Osteoblast (primary cell): Measurements from ENCODE around the gene AHNAK2. TPM values are rescaled to one million over a fixed set of nuclear protein-coding genes. Genes with fewer than 3 reads are reported as not detected.

ENCODE experiments used
- DNase-seq: peaks from one replicate; pipeline ENCODE4 v3.0.0; 2011; ENCODE audit warnings: low spot score, mixed read lengths; ENCODE audit not compliant: insufficient read length; ENCODE audit errors: missing footprints
- H2AFZ ChIP-seq: 2 replicates; pipeline ENCODE4 v1.6.0; 2011; ENCODE audit warnings: mild to moderate bottlenecking, low read length
- H3K27ac ChIP-seq: 2 replicates; pipeline ENCODE4 v1.5.1; 2011; ENCODE audit warnings: mild to moderate bottlenecking, low read depth, low read length, moderate library complexity
- H3K27me3 ChIP-seq: 2 replicates; pipeline ENCODE4 v1.6.0; 2012; ENCODE audit warnings: mild to moderate bottlenecking, control low read depth, inconsistent platforms, low read length, moderate library complexity; ENCODE audit not compliant: insufficient read depth
- H3K36me3 ChIP-seq: 2 replicates; pipeline ENCODE4 v1.5.1; 2011; ENCODE audit warnings: mild to moderate bottlenecking, low read length, control low read depth, moderate library complexity; ENCODE audit not compliant: insufficient read depth
- H3K4me1 ChIP-seq: 2 replicates; pipeline ENCODE4 v1.5.1; 2011; ENCODE audit warnings: mild to moderate bottlenecking, low read length, control low read depth, moderate library complexity; ENCODE audit not compliant: insufficient read depth
- H3K4me2 ChIP-seq: 2 replicates; pipeline ENCODE4 v1.6.0; 2011; ENCODE audit warnings: mild to moderate bottlenecking, low read length; ENCODE audit not compliant: insufficient read depth
- H3K4me3 ChIP-seq: fragments of 200-600 bp; sonication (generic); 3 replicates; pipeline ENCODE4 v1.5.1; 2012; ENCODE audit warnings: mild to moderate bottlenecking, low read length, inconsistent platforms; ENCODE audit not compliant: insufficient read depth
- H3K79me2 ChIP-seq: 2 replicates; pipeline ENCODE4 v1.6.0; 2012; ENCODE audit warnings: mild to moderate bottlenecking, low read length, control low read depth, inconsistent platforms; ENCODE audit not compliant: insufficient read depth
- H3K9me3 ChIP-seq: 2 replicates; pipeline ENCODE4 v1.5.1; 2011; ENCODE audit warnings: low read depth, low read length, control low read depth
- H4K20me1 ChIP-seq: 2 replicates; pipeline ENCODE4 v1.6.0; 2012; ENCODE audit warnings: mild to moderate bottlenecking, low read length, control low read depth; ENCODE audit not compliant: insufficient read depth
- CTCF ChIP-seq: IDR thresholded peaks from 2 replicates; pipeline ENCODE4 v1.5.1; 2011; ENCODE audit warnings: mild to moderate bottlenecking, low read depth, low read length, moderate library complexity; ENCODE audit errors: extremely low read depth
- total RNA-seq: library from RNA; depleted of rRNA; stranded (reverse); fragments of >200 nt; gene quantifications from 2 replicates; pipeline ENCODE4 v1.2.3, GENCODE V29; 2012

Gene AHNAK2
- total RNA-seq, 1 donor, result 30.8 TPM

GRCh38 chr14:104956290-104956890, 21.8 kb downstream of the AHNAK2 start:
- Histone ChIP-seq H3K4me1 (no peaks in the 10 kb centered on the region), H3K79me2 (no peaks in the 10 kb centered on the region), H3K27me3 (no peaks in the 10 kb centered on the region), H3K4me3 (no peak overlapping the region), H3K4me2 (no peak overlapping the region), H3K9me3 (no peaks in the 10 kb centered on the region), H3K27ac (no peak overlapping the region), H2AFZ (no peak overlapping the region), H4K20me1 (no peaks in the 10 kb centered on the region), H3K36me3 (no peaks in the 10 kb centered on the region)
- DNase-seq, result peak; percentile 22
- TF ChIP-seq CTCF, result no peak

- H3K4me2 ChIP-seq, result no peak overlapping the region
- no peaks in the 10 kb centered on the region for H3K9me3 ChIP-seq
- H3K36me3 ChIP-seq, result no peaks in the 10 kb centered on the region
- peak; percentile 21 for DNase-seq
- no peaks in the 10 kb centered on the region for H3K79me2 ChIP-seq
- TF ChIP-seq CTCF, result no peak
- H4K20me1 ChIP-seq, result no peaks in the 10 kb centered on the region
- no peak overlapping the region for H2AFZ ChIP-seq
- H3K4me3 ChIP-seq, result no peak overlapping the region
- no peaks in the 10 kb centered on the region for H3K4me1 ChIP-seq
- H3K27ac ChIP-seq, result no peak overlapping the region
- no peaks in the 10 kb centered on the region for H3K27me3 ChIP-seq
Measured at GRCh38 chr14:104955396-104955770, 22.8 kb downstream of the AHNAK2 start.

GRCh38 chr14:104954746-104955395, 23.3 kb downstream of the AHNAK2 start:
- no peaks in the 10 kb centered on the region for H3K4me1 ChIP-seq
- no peak for TF ChIP-seq CTCF
- H3K27ac ChIP-seq, result no peak overlapping the region
- H3K36me3 ChIP-seq, result no peaks in the 10 kb centered on the region
- H3K27me3 ChIP-seq, result no peaks in the 10 kb centered on the region
- peak; percentile 62 for DNase-seq
- no peak overlapping the region for H2AFZ ChIP-seq
- H3K4me2 ChIP-seq, result no peak overlapping the region
- H3K9me3 ChIP-seq, result no peaks in the 10 kb centered on the region
- no peak overlapping the region for H3K4me3 ChIP-seq
- H3K79me2 ChIP-seq, result no peaks in the 10 kb centered on the region
- no peaks in the 10 kb centered on the region for H4K20me1 ChIP-seq

- H3K9me3 ChIP-seq, result no peaks in the 10 kb centered on the region
Measured at GRCh38 chr14:104953896-104954656, 24.1 kb downstream of the AHNAK2 start.

More at GRCh38 chr14:104953896-104954656, 24.1 kb downstream of the AHNAK2 start:
- Histone ChIP-seq H4K20me1 (no peaks in the 10 kb centered on the region), H3K27me3 (no peaks in the 10 kb centered on the region), H3K36me3 (no peaks in the 10 kb centered on the region), H3K4me2 (no peak overlapping the region), H3K79me2 (no peaks in the 10 kb centered on the region), H3K4me1 (no peaks in the 10 kb centered on the region), H3K27ac (no peak overlapping the region), H3K4me3 (no peak overlapping the region), H2AFZ (no peak overlapping the region)
- DNase-seq, result peak; percentile 31
- no peak for TF ChIP-seq CTCF
